GM23338 (cell line): ENCODE measurements around the gene GPHA2.

Experiments used
- CTCF ChIP-seq, 2 experiments: fragments of 200-600 bp in 1 of 2; sonication (generic) in 1 of 2; conservative IDR thresholded peaks; 2 replicates each; pipeline versions ENCODE4 v1.5.1 to v1.6.1; 2016 to 2017; ENCODE audit warnings: antibody characterized with exemption in 2 of 2, low read depth in 2 of 2, mild to moderate bottlenecking in 2 of 2, moderate library complexity in 1 of 2
- EZH2 ChIP-seq: fragments of 200-600 bp; sonication (generic); IDR thresholded peaks from one replicate; pipeline ENCODE4 v1.8.0; 2017; ENCODE audit warnings: antibody characterized with exemption, mild to moderate bottlenecking, low read depth; ENCODE audit not compliant: unreplicated experiment
- EZH2phosphoT487 ChIP-seq: fragments of 200-600 bp; sonication (generic); IDR thresholded peaks from one replicate; pipeline ENCODE4 v1.8.1; 2018; ENCODE audit warnings: antibody characterized with exemption; ENCODE audit not compliant: unreplicated experiment
- JUNB ChIP-seq: IDR thresholded peaks from one replicate; pipeline ENCODE4 v1.6.1; 2016; ENCODE audit warnings: antibody characterized with exemption; ENCODE audit not compliant: unreplicated experiment
- POLR2AphosphoS5 ChIP-seq: IDR thresholded peaks from 2 replicates; pipeline ENCODE4 v1.6.1; 2016; ENCODE audit warnings: antibody characterized with exemption, low read depth
- STAT1 ChIP-seq: IDR thresholded peaks from one replicate; pipeline ENCODE4 v1.6.1; 2016; ENCODE audit warnings: antibody characterized with exemption; ENCODE audit not compliant: unreplicated experiment
- ZNF331 ChIP-seq: fragments of 250-450 bp; sonication (Bioruptor Pico); IDR thresholded peaks from 2 replicates; pipeline ENCODE4 v1.5.0; 2020; ENCODE audit warnings: low read depth, mild to moderate bottlenecking, moderate library complexity

GRCh38 chr11:64890522-64890939 lies 45.2 kb downstream of the GPHA2 start:
- TF ChIP-seq CTCF (conservative IDR thresholded peaks at IDR 0.05; ENCODE audit: low read depth in 2 of 2) = no peak
- TF ChIP-seq POLR2AphosphoS5 = no peak
- TF ChIP-seq EZH2 = no peak
- no peak for TF ChIP-seq ZNF331 (CRISPR knock-in tag)
- no peak for TF ChIP-seq EZH2phosphoT487
- no peak for TF ChIP-seq JUNB
- TF ChIP-seq STAT1 = no peak
